Activated CD8-positive, alpha-beta memory T cell treated with anti-CD3 and anti-CD28 coated beads, Interleukin-2, amount 50 U/mL, for 24 hours (primary cell): ENCODE data around the gene NHSL1.
A peak's percentile ranks its signal among the peaks of the same experiment; 100 is the strongest.

Experiments used
- DNase-seq: peaks from one replicate; pipeline ENCODE4 v3.0.0-alpha.2; 2020; ENCODE audit errors: extremely low read depth

Gene NHSL1

DNA sequence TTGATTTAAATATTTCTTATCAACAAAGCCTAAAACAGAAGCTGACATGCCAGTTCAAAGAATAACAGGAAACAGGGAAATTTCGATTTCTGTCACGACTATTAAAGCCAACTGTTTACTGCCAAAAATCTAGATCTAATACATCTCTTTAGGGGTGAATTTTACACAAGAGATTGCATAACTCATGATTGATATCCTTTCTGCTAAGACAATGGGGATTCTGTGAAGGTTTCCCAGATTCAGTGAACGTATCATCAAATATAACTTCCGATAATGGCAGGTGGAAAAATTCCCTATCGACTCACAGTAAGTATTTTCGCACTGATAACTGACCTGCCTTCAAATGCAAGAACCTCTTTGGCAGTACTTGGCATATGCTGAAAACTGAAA, 42.9 kb downstream of the NHSL1 start:
- DNase-seq = no peak

DNA sequence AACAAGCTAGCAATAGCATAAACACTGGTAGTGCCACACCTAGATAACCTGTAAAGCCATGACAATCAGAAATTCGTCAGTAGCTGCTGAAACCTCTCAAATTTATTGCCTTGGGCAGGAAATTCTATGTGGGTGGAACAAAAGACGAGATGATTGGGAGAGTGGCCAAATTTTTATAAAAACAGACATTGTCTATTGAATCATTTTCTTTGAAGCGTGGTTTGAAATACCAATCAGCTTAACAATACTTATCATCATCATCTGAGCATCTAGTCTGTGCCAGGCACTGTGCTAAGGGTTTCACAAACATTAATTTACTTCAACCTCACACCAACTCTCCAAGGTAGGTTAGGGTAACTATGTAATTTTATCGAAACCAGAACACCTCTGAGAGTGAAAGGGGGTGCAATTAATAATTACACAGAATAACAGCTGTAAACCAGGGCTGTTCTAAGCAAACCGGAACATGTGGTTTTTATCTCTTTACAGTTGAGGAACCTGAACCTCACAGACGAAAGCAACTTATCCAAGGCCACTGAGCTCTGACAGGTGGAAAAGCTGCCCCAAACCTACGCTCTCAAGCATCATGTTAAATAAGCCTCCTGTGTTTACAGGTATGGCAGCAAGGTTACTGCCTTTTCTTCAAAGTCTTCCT, 43.4 kb downstream of the NHSL1 start:
- no peak for DNase-seq

DNA sequence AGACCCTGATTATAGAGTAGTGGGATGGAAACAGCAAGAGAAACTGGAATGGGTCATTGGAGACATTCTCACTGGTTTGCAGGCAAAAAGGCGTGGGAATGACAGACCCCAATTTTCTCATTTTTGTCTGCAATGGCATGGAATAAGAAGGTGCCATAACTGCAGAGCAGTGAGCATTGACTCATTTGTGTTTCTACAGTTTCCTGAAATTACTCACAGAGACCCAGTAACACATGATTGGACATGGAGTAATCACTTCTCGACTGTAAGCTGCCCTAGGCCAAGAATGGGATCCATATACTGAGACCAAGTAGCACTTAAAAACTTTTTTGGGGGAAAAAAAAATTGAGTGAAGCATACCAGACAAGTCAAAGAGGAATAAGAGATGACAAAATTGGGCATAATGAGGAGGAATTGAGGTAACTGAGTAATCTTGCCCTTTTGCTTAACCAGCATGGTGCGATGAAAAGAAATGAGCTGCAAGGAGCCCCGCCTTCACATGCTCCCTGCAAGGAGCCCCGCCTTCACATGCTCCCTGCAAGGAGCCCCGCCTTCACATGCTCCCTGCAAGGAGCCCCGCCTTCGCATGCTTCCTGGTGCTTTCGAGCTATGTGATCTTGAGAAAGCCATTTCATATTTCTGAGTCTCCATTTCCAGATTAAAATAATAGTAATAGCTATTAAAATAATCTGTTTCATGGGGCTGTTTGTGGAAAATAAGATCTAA, 44.1 kb downstream of the NHSL1 start:
- peak; percentile 28 for DNase-seq

DNA sequence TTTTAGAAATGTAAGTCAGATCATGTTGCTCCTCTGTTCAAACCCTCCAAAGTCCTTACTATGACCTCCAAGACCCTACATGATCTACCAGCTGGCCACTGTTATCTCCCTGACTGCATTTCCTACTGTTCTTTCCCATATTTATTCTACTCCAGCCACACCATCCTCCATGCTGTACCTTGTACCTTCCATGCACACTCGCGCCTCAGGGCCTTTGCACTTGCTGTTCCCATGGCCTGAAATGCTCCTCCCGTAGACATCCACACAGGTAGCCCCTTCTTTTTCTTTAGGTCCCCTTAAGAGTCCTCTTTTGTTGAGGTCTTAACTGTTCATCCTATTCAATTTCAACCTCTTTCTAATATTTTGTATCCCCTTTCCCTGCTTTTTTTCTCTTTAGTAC, 48.3 kb downstream of the NHSL1 start:
- DNase-seq = no peak

DNA sequence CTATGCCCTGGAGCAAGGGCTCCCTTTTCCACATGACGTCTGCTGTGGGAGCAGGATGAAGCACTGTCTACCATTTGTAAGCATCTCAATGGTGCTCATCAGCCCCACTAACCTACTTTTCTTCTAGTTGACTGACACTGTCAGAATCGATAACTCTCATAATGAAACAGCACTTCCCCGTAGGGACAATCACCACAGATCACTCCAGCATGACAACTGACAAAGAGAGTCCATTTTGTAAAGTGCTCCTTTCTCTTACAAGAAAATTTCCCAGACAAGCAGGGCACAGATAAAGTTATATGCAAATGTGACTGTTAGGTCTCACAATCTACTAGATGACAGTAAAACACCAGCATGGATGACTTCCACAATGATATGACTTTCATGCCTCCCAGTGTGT, 48.8 kb downstream of the NHSL1 start:
- no peak for DNase-seq

DNA sequence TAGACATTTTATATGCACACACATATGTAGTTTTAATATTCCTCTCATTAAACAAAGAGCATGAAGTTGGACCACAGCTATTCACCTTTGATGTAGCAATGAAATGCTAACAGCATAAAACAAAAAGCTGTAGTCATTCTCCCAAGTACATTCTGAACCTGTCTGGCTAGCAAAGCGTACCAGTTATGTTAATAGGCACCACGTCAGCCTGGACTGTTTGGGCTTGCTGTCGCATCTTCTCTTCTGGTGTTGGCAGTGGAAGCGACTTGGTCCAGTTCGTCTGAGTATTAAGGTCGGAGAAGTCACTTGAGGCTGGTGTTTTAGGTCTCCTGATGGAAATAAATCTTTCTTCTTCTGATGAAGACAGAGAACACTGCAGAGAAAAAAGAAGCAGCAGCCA, 52.5 kb downstream of the NHSL1 start:
- no peak for DNase-seq

DNA sequence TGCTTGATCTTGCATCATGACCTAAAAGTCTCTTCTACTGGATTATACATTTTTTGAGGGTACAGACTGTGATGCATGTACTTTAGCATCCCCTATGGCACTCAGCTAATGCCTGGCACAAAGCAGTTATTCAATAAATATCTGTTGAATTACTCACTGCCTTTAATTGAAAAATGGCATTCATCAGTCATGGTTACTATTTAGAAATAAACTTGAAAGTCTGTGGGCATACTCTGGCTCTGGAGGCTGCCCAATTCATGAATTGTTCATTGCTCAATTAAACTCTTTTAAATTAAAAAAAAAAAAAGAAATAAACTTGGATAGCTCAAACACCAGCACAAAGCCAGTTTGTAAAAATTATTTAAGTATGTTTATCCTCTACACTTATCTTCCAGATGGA, 55.3 kb downstream of the NHSL1 start:
- no peak for DNase-seq

DNA sequence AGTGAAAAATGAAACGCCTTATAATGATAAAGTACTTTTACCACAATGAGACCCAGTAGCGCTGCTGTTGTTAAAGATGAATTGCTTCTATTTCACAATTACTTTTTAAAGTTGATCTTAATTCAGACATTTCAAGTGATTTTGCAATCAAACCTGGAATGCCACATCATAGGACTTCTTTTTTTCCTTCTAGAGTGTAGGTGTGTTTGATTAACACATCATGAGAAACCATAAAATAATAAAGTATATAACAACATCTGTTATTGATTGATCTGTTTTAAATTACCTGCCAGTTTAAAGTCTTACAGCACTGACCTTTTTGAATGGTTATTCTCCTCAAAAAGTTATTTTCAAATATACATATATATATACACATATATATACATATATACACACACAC, 56.6 kb downstream of the NHSL1 start:
- DNase-seq = no peak

DNA sequence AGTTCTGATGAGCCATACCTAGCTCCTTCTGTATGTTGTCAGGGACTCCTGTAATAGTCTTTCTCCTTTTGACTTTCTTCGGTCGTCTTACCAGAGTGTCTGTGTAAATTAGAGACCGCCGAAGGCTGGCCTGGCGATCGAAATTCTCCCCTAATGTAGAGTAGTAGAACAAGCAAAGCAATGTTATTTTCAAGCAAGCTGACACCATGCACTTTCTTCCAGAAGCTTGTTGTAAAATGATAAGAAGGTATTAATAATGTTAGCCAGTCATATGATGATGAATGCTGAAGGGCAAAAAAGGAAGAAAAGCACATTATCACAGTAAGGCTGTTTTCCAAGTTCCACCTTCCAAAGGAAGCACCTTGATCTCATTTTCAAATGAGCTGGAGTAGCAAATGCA, 57.3 kb downstream of the NHSL1 start:
- DNase-seq = no peak

DNA sequence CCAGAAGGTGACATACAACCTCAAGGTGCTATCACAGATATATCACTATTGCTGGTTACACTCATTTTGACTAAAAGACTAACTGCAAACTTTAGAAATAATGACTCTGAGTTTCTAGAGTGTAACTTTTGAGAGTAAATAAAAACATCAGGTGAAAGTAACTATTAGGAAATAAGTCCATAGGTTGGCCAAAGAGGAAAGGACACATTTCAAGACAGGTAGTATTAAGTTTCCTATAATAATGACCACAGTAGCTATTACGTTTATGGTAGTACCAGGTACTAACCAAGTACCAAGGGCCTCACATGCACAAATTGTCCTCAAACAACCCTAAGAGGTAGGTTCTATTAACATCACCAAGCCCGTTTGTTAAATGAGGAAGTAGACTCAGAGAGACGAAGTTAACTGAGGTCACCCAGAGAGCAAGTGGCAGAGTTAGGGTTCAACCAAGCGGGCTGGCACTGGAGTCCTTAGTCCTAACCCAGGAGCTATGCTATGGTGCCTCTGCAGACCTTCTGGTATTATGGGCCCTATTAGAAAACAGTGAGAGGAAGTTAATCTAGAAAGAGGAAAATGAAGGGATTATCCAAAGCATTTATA, 58.4 kb downstream of the NHSL1 start:
- no peak for DNase-seq

DNA sequence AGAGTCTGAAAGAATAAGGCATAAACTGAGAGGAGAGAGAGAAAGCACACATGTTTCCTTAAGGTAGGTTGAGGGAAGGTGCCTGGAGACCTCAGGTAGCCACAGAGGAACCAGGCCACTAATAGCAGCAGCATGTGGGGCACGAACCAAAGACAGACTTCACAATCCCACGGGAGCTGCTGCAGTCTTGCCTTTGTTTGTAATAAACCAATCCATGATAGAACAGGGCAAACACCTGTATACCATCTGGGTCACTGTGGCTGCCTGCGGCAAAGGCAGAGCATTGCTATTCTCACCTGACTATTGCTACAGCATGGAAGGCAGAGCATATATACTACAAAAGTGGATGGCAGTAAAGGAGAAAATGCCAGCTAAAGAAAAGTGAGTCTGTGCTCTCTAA, 59.0 kb downstream of the NHSL1 start:
- no peak for DNase-seq

DNA sequence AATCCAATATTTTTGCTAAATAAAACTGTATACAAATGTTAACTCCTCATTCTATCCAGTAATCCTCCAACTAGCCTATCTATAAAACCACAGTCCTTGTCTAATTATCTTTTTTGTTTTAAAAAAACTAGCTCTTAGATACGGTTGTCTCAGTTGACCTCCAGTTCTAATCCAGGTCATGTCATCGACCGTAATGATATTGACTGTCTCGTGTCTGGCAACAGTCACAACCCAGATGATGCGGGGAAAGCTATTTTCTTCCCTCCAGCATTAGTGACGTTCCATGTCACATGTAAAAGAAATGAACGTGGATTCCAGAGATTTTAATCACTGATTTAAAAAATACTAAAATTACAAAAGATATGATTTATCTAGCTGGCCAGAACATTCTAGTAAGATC, 59.7 kb downstream of the NHSL1 start:
- no peak for DNase-seq

DNA sequence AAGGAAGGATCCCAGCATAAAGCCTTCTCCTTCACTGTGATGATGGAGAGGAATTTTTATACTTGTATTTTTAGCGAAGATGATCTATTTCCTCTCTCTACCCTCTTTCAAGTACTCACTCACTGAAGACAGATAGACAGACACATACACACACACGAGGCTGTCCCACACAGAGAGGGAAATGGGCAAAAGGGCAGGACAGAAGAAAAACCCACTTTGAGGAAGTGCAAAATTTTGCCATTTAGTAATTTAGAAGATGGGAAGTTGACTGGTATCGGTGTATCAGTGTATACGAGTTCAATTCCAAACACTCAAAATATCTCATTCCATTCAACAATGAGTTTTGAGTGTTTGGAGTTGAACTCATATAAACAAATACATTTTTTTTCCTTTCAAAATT, 64.4 kb downstream of the NHSL1 start:
- no peak for DNase-seq

DNA sequence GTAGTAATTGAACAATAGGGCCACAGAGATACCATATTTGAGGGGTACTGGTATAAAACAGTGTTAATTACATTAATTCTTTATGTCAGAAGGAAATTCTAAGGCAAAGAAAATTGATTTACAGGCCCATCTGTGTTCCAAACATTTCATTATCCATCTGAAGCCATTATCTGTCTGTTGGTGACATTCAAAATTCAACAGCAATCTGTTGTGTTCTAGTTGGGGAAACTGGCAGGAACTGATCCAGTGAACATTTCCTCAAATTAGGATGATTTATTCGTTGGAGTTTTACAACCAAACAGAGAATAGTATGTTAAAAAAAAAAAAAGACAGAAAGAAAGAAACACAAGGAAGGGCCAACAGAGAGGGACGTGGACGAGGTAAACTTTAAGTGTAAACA, 65.2 kb downstream of the NHSL1 start:
- no peak for DNase-seq

DNA sequence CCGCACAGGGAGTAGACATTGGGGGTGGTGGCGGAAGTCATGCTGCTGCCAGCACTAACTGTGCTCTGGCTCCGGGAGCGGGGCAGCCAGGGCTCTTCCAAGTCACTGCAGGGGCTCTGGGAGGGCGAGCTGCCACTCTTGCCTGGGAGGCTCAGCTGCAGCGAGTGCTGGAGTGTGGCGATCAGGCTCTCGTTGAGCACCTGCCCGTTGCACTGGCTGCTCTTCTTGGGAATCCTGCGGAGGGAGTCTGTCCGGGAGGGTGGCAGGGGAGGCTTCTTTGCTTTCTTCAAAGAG, 67.3 kb downstream of the NHSL1 start:
- DNase-seq = no peak

DNA sequence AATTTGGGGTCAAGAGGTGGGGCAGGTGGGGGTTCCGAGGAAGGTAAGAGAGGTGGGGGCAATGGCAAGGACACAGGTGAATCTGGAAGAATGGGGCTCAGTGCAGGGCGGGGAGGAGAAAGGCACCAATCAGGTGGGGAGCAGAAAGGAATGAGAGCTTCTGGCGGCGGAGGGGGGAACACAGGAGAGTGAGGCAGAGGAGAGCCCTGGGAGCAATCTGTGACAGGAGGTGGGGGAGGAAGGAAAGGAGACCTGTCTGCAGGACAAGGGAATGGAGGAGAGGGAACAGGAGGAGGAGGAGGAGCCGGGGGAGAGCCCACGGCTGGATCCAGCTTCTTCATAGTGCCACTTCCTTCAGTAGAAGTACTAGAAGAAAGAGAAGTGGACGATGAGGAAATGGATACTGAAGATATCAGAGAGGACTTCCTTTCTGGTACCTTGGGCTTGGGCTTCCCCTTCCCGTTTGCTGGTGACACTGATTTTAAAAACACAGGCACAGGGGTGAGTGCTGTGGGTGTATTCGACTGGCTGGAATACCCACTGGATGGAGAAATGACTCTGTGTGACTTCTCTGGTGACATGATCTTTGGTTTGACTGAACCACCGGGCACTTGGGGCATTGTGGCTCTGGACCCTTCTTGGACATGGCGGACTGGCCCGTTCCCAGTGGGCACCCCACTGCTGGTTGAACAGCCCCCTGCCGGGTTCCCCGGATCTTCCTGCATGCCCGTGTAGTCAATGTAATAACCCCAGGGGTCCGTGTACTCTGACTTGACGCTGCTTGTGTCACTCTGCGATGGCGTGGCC, 67.8 kb downstream of the NHSL1 start:
- no peak for DNase-seq

DNA sequence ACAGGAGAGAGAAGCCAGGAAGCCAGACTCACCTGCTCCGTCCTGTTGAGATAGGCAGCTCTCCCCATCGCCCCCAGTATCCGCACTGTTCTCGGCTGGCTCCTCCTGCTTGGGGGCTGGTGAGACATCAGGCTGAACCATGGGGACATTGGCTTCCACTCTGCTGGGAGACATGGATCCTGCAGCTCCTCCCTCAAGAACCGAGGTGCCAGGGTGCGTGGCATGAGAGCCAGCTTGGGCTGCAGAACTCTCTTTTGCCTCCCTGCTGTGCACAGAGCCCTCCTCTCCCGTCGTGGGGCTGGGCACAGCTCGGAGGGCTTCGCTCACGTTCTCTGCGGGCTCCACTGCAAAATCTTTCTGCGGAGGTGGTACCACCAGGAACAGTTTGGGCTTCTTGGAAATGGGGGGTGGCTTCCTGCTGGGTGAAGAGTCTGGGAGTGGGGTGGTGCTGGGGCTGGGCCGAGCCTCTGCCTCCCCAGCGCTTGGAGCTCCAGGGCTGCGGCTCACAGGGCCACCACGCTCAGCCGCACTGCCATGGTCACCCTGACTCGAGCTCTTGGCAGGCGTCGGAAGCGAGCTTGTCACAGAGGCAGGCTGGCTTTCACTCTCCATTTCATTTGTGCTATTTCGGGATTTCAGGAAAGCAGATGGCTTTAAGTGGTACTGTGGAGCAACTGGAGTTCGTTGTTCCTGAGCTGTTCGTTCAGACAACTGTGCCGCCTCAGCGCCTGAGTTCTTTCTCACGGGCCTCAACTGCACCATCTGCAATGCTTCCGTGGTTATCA, 68.7 kb downstream of the NHSL1 start:
- DNase-seq = no peak

DNA sequence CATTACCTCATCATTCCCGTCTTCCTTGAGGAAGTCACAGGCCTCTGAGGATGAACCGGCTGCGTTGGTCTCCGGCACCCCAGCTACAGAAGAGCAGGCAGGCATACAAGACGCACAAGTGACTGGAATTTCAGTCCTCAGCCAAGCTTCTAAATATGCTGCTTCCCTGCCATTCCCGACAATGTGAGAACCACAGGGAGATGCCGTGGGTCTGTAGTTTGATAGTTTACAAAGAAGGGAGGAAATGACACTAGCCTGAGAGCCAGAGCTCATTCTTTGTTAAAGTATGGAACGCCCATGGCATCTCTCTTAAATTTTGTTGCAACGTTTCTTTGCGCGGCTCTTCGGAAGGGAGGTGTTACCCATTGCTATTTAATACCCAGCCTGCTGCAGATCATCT, 69.5 kb downstream of the NHSL1 start:
- no peak for DNase-seq

DNA sequence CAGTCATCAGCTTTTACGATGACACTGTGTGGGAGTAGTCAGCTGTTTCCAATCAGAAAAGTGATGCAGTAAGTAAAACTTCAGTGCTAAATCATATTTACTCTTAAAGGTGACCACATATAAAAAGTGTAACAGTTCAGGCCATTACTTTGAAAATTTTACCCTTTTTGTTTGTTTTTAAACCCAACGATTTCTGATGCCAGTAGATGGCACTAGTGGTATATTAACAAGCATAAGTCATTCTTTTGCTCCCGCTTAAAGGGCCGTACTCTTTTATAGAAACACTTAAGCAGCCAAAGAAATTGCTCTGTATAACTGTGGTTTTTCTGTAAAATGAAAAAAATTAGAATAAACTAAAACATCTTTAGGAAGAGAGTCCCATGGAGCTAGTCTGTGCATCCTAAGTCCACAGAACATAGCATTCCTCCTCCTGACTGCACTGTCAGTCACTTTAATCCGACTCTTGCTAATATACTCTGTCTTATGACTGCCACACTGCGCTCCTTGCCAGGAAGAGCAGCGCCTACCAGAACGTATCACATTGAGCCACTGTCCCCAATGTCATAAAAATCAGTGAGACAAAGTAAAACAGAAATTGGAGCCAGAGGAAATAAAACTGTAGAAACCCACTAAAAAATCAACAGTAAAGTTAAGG, 70.2 kb downstream of the NHSL1 start:
- no peak for DNase-seq

DNA sequence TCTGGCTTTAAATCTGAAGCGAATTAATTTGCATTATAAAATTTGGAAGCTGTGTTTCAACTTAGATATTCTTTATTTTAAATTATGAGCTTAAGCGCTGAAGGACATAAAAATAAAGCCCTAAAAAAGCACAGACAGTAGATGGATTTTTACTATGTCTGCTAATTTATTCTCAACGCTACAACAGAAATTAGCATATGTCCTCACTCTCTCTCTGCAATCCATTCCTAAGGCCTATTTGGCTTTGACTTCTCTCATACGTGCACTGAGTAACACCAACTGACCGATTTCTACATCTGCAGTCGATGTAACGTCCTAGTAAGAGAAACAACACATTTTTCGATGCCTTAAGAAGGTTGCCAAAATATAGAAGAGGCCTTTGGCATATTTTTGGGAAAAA, 71.6 kb downstream of the NHSL1 start:
- no peak for DNase-seq

DNA sequence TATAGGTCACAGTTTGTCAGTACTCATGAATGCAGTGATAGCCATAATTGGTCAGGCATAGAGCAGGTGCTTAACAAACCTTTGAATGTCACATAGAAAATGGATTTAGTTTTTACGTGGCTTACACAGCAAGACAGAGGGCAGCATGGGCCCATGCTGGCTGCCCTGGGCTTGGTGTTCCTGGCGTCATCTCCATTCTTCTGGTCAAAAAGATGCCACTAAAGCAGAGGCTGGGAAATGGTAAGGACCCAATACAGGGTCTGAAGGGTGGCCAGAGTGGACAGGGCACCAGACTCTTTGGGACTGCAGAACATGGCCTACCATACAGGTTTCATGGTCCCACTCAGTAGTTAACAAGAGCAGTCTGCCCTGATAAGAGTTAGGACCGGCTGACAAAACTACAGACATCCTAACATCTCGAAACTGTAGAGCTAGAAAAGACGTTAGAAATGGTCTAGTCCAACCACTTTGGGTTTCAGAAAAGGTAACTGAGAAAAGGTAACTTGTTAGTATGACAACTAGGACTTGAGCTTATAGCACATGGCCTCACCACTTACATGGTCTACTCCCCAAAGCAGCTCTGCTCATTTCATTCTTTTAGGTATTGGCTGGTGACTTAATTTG, 72.7 kb downstream of the NHSL1 start:
- no peak for DNase-seq
